NCI-H345 treated with DMSO at 0.1 percent for 48 hours (cell line): ENCODE measurements around the gene SEMA6D.
"Not testable (repeated sequence)": the region's sequence is repeated elsewhere in the genome, so short reads cannot be mapped to it uniquely, and the experiment has no call there.

ENCODE experiments used
- DNase-seq: peaks from one replicate; lab custom pipeline; 2025; ENCODE audit not compliant: unreplicated experiment; lab: John Stamatoyannopoulos, UW

Gene SEMA6D

DNA sequence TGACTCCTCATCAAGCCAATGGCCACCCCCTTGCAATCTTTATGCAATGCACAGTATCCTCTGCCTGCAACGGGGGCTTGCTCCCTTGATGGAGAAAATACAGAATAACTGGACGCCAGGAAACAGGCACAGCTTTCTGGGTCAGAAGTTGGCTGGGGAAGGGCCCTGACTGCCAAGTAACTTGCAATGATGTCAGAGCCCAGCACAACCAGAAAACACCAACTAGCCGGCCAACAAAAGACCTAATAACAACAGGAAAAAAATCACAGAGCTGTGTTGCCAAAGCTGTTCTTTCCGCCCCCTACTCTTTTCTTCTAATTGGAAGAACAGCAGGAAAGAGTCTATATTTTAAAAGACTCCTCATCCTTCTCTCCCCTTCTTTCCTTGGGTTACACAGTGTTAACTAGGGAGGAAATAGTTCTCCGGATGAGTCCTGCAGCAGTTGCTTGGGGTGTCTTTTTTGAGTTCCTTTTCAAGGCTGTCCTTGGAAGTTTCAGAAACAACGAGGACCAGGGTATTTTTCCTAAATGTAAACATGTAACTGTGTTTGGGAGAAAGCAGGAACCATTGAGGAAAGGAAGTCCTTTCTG, 1.4 kb upstream of the SEMA6D start:
- DNase-seq = no peak

DNA sequence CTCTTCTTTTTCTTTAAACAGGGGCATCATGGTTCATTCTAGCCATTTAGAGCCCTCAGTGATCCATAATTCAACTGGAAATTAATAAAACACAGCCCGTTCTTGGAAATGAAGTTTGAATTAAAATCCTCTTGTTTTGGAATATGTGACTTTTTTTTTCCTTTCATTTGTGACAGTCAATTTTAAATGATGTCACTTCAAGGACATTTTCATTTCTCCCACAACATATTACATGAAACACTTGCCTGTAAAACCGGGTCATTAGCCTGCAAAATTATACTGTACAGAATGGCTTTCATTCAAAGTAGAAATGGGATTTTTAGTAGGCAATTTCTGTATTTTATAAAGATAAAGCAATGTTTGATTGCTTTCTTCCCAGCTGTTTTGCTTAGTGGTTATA, 789 bp upstream of the SEMA6D start:
- no peak for DNase-seq

DNA sequence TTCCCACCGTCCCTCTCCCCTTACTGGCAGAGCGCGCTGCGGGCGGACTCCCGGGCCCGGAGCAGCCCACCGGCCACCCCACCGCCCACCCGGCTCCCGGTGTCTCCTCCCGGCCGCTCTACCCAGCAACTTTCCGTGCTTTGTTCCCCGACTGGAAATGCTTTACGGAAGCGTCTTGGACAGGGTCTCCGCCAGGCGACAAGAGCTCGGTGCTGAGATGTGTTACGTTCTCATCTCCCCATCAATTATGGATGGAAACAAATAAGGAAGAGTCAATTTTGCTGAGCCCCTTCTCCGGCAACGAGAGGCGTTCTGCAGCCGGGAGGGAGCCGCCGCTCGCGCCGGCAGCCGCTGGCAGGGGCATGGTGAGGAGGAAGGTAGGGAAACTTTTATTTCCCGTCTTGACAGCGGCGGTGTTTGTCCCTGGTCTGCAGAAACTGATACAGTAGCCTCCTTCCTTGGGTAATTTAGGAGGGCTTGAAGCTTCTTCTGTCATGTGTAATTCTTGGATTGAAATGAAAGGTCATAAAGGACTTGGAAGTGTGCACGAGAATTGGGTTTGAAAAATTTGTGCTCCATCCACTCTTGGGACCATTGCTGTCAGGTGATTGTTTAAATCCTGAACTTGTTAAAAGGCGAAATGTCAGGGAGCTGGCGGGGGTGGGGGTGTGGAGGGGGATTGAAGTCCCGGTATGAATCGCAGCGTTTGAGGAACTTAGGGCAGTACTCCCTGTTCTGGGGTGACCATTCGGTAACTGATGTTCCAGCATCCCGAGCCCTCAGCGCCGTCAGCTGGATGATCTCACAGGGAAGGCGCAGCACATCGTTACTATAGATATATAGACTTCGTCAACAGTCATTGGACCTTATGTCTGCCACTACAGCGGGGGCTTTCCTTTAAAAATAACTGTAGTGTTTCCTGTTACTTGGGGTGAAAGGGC, 1.5 kb downstream of the SEMA6D start:
- no peak for DNase-seq

DNA sequence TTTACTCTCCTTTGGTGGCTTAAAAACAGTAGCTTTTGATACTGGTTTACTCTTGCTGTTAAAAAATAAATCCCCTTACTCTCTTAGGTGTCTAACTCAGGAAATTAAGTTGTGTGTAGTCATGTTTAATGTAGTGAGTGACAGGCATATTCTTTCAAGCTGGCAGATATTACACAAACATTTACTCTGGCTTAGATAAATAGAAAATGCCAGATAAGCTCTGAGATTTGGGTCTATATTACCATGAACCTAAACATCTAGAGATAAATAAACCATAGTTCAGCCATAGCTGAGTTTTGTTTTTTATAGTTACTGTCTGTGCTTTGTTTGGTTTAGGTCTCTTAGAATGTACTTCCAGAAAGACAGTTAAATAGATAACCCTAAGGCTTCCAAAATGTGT, 2.4 kb downstream of the SEMA6D start:
- no peak for DNase-seq

DNA sequence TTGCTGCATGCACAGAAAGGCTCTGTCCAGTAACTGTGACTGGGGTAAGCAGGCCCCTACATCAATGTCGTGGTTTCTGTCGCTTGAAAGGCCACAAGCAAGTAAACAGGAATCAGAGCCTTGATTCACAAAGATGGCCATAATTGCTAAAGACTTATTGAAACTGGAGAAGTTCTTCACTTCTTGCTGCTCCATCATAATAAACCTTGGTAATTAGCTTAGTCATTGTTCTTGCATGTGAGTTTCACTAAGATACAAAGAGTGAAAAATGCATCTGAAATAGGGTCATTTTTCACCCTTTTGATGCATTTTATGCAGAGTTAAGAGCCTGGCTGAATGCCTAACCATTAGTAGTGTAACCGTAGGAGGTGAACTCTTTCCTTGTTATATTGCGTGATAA, 3.2 kb downstream of the SEMA6D start:
- DNase-seq = no peak

DNA sequence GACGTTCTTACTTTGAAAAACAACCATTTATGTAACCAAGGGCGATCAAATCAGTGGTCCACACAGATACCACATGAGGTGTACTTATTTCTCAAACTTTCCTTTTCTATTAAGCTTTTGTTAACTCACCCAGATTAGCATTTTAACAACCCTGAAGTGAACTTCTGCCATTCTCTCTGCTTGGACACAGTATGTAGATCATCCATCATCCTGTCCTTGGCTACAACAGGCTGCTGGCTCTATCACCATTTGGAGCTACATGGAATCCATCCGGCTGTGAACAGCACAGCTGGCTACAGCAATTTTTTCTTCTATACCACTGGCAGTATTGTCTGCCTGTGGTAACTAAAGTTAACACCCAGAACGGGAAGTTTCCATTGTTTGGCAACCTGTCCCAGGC, 4.4 kb downstream of the SEMA6D start:
- DNase-seq = no peak

DNA sequence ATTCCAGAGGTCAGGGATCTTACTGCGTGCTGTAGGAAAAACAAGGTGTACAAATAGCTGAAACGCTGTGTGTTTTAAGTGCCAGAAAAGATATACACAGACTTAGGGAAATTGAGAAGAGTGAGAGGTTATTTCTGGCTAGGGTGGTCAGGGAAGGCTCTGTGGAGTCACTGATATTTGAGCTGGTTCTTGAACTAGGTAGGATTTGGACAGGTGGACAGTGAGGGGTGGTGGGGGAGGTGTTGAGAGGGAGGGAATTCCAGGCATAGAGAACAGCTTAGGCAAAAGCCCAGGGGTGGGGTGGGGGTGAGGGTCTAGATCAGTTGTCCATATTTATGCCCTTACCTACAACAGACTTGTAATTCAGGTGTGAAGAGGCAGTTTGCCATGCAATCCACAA, 7.0 kb downstream of the SEMA6D start:
- no peak for DNase-seq

DNA sequence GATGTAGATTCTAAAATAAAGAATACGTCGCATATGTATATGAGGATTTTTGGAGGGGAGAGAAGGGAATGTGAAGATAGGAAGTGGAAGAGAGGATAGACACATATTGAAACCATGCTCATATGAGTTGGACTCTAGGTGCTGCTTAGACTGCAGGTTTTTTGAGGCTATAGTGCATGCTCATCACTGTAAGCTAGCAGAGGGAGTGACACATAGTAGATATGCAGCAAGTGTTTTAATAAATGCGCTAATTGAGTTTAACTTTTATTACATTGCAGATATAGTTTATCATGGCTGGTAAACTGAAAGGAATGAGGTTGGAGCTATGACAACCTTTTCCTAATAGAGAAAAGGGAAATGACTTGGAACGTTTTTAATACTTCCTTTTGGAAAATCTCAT, 7.7 kb downstream of the SEMA6D start:
- no peak for DNase-seq

DNA sequence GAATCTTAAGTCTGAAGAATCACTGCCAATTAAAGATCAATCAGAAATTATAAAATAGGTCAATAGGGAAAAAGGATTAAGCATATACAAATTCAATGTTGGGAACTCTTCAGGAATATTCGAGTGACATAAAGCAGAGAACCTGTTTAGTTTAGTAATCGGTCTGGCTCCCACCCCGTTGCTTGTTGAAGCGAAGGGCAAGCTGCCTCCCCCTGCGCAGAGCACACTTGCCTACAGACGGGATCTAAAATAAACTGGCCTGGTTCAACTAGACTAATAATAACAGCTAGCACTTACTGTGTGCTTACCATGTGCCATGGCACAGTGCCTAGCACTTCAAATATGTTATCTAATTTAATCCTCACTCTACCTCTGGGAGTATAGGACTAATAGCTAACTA, 8.6 kb downstream of the SEMA6D start:
- no peak for DNase-seq

DNA sequence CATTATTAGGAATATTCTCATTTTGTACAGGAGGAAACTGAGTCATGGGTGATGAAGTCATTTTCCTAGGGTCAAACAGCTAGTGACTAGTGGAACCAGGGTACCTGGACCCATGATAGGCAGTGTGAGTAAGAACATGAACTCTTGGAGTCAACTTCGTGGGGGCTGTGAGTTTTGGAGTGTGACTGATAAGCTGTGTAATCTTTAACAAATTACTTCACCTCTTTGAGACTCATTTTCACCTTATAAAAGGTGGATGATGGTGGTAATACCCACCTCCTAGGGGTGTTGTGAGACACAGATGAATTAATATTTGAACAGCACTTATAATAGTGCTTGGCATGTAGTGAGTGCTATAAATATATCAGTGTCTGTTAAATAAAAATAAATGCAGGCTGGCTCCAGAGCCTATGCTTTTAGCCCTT, 9.1 kb downstream of the SEMA6D start:
- no peak for DNase-seq

DNA sequence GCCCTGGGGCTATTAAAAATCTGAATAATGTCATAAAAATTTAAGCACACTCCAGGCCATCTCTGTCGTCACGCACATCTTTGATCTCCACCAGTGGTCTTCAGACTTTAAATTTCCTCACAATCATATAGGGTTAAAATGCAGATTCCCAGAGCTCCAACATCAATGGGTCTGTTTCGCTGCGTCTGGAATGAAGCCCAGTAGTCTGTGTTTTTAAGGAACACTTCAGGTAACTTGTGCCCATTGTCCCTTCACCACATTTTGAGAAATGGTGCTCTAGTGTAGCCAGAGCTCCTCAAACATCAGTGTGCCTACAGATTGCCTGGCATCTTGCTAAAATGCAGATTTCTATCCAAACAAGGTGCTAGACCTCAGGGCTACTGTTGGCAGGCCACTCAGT, 9.8 kb downstream of the SEMA6D start:
- DNase-seq = no peak

DNA sequence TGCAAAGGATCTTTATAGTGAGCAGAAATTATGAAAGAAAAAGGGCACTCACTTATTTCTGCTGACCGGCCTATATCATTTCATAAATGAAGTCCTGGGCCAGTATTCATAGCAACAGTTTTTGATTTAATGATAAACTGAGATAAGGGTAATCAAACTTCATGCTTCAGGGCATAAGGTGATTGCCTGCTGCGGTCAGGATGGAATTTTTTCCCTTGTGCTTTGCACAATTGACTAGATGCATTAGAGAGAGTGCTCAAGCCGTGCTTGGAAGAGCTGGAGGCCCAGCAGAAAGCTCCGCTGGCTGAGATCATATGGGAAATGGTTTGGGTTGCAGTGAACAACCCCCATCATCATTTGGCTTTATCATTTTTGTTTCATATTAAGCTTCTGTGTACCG, 10.4 kb downstream of the SEMA6D start:
- no peak for DNase-seq

DNA sequence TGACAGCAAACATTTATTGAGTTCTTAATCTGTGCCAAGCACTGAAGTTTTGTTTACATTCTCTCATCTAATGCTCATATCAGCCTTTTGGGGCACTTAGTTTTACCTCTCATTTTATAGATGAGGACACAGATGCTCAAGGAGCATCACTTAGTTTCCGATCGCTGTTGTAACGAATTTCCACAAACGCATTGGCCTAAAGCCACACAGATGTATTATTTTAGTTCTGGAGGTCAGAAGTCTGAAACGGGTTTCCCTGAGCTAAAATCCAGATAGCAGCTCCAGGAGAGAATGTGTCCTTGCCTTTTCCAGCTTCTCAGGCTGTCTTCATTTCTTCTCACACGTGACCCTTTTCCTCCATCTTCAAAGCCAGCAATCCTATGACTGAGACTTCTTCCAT, 11.1 kb downstream of the SEMA6D start:
- no peak for DNase-seq

DNA sequence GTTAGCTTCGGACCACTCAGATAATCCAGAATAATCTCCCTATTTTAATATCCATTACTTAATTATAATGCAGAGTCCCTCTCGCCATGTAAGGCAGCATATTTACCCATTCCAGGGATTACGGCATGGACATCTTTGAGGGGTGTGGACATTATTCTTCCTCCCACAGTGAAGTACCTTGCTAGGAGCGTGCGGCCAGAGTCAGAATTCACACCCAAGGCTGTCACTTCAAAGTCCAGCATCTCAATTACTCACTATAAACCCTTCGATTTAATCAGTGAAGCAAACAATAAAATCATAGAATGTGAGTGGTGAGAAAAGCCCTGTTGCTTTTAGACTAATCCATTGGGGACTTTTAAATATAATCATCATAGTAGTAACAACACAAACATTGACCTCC, 11.6 kb downstream of the SEMA6D start:
- DNase-seq = no peak

DNA sequence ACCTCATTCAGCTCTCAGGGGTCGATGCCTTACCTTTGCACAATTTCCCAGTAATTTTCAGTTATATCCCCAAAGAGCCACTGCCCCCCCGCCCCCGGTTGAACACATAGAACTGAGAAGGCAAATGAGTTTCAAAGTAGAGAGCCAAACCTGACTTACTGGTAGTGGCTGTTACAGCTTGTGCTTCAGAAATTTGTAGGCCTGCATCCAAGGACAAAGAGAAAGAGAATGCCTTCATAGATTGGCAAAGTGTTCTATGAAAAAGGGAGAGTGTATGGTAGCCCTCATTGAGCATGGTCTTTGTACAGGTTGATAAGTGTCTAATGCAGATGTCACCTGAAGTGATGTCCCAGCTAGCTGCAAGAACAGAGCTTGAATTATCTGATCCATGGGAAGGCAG, 13.9 kb downstream of the SEMA6D start:
- no peak for DNase-seq

DNA sequence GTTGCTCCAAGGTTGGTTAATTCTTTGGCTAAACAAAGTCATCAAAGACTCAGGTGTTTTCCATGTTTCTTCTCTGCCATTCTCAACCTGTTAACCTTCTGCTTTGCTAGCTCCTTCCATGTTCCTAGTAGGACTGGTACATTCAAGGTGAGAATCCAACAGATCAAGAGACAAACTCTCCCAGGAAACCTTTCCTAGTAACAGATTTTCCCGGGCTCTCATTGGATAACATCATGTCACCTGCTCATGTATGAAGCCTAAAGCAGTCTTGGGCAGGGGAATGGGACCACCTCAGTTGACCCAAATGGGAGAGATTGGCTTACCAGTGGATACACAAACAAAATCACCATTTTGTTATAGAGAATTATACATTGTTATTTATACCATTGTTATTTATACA, 14.9 kb downstream of the SEMA6D start:
- DNase-seq = no peak

DNA sequence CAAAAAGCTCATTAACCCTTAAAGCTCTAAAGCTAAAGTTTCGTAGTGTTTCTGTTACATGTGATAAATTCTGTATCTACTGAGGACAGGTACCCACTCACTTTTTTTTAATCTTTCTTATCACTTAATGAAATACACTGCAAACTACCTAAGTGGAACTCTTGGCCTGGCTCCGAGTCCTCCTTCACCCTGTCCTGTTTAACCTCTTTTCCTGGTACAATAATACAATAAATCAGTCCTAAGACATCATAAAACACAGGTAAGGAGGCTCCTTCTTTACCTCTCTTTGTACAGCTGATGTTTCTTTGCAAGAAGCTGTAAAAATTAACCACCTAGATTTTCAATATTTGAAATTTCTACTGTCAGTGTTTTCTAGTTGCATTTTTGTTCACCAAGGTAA, 15.8 kb downstream of the SEMA6D start:
- DNase-seq = no peak

DNA sequence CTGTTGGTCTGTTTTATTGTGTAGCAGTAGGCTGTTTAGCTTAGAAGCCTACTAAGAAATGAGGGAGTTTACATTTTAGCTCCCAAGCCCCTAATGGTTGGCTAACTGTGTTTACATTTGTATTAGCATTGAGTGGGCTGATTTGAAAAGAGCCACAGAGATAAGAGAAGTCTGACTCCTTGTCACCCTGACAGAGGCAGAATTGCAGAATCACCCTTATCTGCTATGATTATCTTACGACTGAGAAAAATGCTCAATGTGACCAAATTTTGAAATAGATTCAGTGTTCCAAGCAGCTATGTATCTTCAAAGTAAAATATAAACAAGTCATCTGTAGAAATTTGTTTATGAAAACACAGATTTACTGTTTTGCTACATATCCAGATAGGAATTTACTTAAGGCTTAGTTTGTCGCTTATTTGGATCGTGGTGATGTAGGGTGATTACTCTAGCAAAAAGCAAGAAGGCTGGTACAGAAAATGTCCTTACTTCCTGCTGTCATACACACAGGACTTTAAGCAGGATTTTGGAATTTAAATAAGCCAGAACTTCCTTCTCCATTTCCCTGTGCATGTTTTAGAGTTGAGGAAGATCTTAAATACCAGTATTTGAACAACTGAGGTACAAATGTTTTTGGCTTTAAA, 19.0 kb downstream of the SEMA6D start:
- DNase-seq = no peak

DNA sequence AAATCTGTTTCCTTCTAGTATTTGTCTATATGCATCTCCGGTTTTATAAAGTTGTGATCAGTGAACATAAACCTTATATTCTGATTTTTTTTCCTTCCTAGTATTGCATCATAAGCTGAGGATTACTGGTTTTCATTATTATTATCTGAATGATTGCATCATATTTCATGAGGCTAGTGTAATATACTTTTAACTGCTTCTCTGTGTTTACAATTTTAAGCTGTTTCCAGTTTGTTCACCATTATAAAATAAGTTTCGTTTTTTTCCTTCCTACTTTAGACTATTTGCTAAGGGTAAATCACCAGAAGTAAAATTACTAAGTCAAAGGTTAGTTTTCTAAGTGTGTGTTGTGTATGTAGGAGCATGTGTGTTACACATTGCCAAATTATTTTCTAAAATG, 20.2 kb downstream of the SEMA6D start:
- DNase-seq = no peak

DNA sequence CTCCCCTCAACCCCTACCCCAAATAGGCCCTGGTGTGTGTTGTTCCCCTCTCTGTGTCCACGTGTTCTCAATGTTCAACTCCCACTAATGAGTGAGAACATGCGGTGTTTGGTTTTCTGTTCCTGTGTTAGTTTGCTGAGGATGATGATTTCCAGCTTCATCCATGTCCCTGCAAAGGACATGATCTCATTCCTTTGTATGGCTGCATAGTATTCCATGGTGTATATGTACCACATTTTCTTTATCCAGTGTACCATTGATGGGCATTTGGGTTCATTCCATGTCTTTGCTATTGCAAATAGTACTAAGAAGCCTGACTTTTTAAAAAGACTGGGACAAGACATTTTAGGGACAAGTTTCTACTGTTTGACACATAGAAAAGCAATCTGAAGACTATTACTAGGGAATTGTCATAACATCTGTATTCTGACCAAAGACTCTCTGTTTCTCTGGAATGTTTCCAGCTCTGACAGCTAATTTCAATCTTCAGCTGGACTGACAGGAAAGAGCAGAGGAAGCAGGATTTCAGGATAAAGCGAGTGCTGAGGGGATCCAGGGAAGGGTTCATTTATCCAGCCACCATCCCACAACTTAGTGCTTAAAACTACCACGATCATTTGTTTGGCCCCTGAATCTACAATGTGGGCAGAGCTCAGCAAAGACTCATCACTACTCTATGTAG, 21.0 kb downstream of the SEMA6D start:
- not testable (repeated sequence) for DNase-seq

DNA sequence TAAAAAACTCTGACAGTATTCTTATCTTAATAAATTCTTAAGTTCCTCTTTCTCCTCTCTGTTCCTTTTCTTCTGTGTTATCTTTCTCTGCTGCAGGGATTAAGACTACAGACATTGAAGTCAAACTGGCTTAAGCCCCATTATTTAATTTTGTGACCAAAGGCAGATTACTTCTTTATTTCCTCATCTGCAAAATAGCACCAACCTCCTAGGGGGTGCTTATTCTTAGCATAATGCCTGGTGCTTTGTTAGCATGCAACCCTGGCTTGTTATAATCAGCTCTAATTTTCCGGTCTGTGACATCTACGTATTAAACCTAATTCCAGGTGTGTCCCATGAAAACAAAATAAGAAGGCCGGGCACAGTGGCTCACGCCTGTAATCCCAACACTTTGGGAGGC, 23.8 kb downstream of the SEMA6D start:
- no peak for DNase-seq

DNA sequence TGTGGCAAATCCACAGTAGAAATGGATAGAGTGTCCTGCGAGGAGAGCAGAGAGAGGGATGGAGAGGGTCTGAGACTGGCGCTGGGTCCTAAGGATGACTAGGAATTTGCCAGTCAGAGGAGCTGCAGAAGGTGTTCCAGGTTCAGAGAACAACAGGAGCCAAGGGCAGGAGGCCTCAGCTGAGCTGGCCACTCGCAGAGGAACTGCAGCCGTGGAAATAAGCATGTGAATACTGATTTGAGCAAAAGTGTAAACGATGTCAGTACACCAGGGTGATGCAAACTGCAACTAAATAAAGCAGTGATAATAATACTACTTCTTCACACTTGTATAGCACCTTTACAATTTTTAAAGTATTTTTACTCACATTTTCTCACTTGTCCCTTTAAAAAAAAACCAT, 24.6 kb downstream of the SEMA6D start:
- no peak for DNase-seq
